HG03103 (cell line): Measurements from ENCODE around the gene RMP24.

Experiments used
- ATAC-seq: cut with Tn5 transposase; IDR thresholded peaks from one replicate; pipeline ENCODE4 v1.9.1; 2021; ENCODE audit warnings: low read depth; ENCODE audit not compliant: unreplicated experiment

The RMP24 gene

GRCh38 chr18:35972197-35973000, at the start of gene RMP24:
RMP24 (plus strand) TSS chr18:35972679.
- peak; percentile 81 for ATAC-seq

GRCh38 chr18:35923939-35924684, 48.4 kb upstream of the RMP24 start:
- no peak for ATAC-seq

GRCh38 chr18:35926884-35927283, 45.6 kb upstream of the RMP24 start:
- no peak for ATAC-seq

- no peak for ATAC-seq
Observed at GRCh38 chr18:35927430-35927829, 45.0 kb upstream of the RMP24 start.

GRCh38 chr18:35933982-35934381, 38.5 kb upstream of the RMP24 start:
- no peak for ATAC-seq

- ATAC-seq, result no peak
Observed at GRCh38 chr18:35934891-35935290, 37.6 kb upstream of the RMP24 start.

- no peak for ATAC-seq
Observed at GRCh38 chr18:35935805-35936204, 36.7 kb upstream of the RMP24 start.

GRCh38 chr18:35936951-35937350, 35.5 kb upstream of the RMP24 start:
- ATAC-seq, result no peak

- no peak for ATAC-seq
Observed at GRCh38 chr18:35938158-35938557, 34.3 kb upstream of the RMP24 start.

- ATAC-seq, result no peak
Observed at GRCh38 chr18:35938562-35938961, 33.9 kb upstream of the RMP24 start.

GRCh38 chr18:35939138-35939537, 33.3 kb upstream of the RMP24 start:
- ATAC-seq, result no peak

GRCh38 chr18:35941299-35941698, 31.2 kb upstream of the RMP24 start:
- ATAC-seq, result no peak

GRCh38 chr18:35942133-35942532, 30.3 kb upstream of the RMP24 start:
- no peak for ATAC-seq

- no peak for ATAC-seq
Observed at GRCh38 chr18:35942661-35943060, 29.8 kb upstream of the RMP24 start.

- ATAC-seq, result no peak
Observed at GRCh38 chr18:35948080-35948479, 24.4 kb upstream of the RMP24 start.

GRCh38 chr18:35949090-35949489, 23.4 kb upstream of the RMP24 start:
- ATAC-seq, result no peak

GRCh38 chr18:35949903-35950627, 22.4 kb upstream of the RMP24 start:
- no peak for ATAC-seq

GRCh38 chr18:35950628-35950982, 21.9 kb upstream of the RMP24 start:
- no peak for ATAC-seq

- ATAC-seq, result no peak
Observed at GRCh38 chr18:35953688-35954087, 18.8 kb upstream of the RMP24 start.

GRCh38 chr18:35956226-35956625, 16.3 kb upstream of the RMP24 start:
- no peak for ATAC-seq

- no peak for ATAC-seq
Observed at GRCh38 chr18:35962320-35962719, 10.2 kb upstream of the RMP24 start.
